ENCODE measurements around the gene NCL. TPM values are rescaled to one million over a fixed set of nuclear protein-coding genes. Genes with fewer than 3 reads are reported as not detected.
"Not testable (repeated sequence)": the region's sequence is repeated elsewhere in the genome, so short reads cannot be mapped to it uniquely, and the experiment has no call there.

The NCL gene
- total RNA-seq, 4 donors from 2014 or later, result 104 to 220 (median 175) TPM

DNA sequence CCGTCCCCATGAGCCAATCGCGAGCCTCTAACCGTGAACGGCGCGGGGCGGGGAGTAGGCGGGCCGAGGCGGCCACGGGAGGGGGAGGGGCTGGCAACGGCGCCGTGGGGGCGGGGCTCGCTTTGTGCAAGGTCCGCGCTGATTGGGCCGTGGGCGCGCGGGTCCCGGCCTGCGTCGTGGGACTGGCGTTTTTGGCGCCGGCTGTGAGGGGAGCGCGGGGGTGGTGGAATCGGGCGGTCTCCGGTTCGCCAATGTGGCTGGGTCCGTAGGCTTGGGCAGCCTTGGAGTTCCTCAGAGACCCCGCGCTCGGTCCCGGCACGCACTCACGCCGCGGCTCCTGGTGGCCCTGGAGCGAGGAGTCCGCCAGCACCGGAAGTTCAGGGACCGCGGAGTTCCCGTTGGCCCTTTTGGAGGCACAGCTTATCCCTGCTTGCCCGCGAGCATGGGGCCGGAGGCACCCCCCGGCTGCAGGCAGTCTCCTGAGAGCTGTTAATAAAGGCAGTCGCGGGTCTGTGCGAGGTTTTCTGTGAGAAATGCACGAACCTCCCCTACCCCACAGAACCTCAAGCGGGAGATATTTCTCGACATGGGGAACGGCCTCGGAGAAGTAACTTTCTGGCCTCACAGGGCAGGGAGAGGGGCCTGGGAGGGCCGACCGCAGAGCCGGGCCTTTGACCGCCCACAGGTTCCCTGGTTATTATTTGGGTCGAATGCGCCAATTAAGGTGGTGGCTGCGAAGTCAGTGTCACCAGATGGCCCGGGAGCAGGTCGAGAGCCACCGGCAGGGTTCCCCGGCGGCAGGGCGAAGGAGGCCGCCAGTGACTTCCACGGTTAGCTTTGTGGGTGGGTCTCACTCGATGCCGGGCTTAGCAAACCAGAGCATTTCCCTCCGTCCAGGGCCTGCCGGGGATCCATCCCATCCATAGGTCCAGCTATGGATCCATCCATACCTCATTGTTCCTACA lies 574 bp upstream of the NCL start:
- peaks cover 5 to 49% (median 26%) of the 10 kb centered on the region in 3 donors for H3K4me1 ChIP-seq
- 1 to 2% methylated on average over 13 to 16 of the region's 81 CpGs for WGBS, 2 donors
- H3K9me3 ChIP-seq, result no peaks in the 10 kb centered on the region
- DNase-seq, result peak; percentile 92
- intact Hi-C loops (cut with DNase I), result no loop called here
- H3K27me3 ChIP-seq, result no peaks in the 10 kb centered on the region
- peaks cover 18 to 33% (median 26%) of the 10 kb centered on the region in 3 donors for H3K36me3 ChIP-seq
- TF ChIP-seq POLR2A (IDR thresholded peaks at IDR 0.05), result peak in 1 of 4 donors; percentile 40
- TF ChIP-seq, protein P1, sequence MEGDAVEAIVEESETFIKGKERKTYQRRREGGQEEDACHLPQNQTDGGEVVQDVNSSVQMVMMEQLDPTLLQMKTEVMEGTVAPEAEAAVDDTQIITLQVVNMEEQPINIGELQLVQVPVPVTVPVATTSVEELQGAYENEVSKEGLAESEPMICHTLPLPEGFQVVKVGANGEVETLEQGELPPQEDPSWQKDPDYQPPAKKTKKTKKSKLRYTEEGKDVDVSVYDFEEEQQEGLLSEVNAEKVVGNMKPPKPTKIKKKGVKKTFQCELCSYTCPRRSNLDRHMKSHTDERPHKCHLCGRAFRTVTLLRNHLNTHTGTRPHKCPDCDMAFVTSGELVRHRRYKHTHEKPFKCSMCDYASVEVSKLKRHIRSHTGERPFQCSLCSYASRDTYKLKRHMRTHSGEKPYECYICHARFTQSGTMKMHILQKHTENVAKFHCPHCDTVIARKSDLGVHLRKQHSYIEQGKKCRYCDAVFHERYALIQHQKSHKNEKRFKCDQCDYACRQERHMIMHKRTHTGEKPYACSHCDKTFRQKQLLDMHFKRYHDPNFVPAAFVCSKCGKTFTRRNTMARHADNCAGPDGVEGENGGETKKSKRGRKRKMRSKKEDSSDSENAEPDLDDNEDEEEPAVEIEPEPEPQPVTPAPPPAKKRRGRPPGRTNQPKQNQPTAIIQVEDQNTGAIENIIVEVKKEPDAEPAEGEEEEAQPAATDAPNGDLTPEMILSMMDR (IDR thresholded peaks at IDR 0.05), result no peak
- peak overlapping the region; percentile 70 to 96 (median 83) for H3K4me3 ChIP-seq
- peak overlapping the region; percentile 91 to 99 (median 98) for H3K27ac ChIP-seq

DNA sequence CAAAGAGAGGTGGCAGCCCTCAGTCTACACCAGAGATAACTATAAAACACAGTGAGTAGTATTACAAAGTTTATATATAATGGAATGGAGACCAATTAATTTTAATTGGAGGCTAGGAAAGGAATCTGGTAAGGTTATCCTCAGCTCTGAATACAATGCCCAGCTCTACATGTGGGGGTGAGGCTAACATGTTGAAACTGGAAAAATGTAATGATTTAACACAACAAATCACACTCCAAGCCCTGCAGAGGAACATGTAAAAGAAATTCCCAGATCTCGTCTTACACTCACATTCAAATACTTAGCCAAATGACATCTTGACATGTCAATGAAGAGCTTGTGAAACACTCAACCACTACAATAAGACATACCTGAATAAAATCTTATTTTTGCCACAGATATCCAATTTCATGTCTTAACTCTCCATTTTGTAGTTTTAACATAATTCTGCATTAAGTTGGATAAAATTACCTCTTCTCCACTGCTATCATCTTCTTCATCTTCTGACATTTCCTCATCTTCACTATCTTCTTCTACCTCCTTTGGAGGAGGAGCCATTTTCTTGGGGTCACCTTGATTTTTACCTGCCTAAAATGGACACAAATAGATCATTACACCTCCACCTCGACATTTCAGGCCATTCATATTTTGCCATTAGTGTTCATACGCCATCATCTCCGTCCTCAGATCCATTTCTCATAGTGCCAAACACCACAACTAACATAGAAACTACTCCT lies 1.4 kb downstream of the NCL start:
- no peak for TF ChIP-seq POLR2A (IDR thresholded peaks at IDR 0.05)
- TF ChIP-seq, protein P1 (IDR thresholded peaks at IDR 0.05), result no peak
- Histone ChIP-seq H3K27me3 (no peaks in the 10 kb centered on the region), H3K4me3 (peak overlapping the region; percentile 70 to 96 (median 83)), H3K9me3 (no peaks in the 10 kb centered on the region), H3K36me3 (peaks cover 34 to 52% (median 46%) of the 10 kb centered on the region in 3 donors), H3K27ac (peak overlapping the region; percentile 91 to 99 (median 98)), H3K4me1 (peaks cover 5 to 59% (median 26%) of the 10 kb centered on the region in 3 donors)
- intact Hi-C loops (cut with DNase I), result no loop called here
- 3 to 5% methylated on average over 4 of the region's 4 CpGs for WGBS, 2 donors
- DNase-seq, result no peak

DNA sequence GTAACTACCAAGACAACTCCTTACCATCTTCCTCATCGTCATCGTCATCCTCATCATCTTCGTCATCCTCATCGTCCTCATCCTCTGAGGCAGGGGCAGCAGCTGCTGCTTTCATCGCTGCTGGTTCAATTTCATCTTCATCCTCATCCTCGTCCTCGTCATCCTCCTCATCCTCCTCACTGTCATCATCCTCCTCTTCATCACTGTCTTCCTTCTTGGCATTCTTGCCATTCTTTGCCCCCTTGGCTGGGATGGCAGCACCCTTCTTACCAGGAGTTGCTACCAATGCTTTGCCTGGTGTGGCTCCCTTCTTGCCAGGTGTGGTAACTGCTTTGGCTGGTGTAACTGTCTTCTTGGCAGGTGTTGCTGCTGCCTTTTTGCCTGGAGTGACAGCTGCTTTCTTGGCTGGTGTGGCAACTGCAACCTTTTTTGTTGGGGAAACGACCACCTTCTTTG lies 2.7 kb downstream of the NCL start:
- WGBS, 2 donors, result 76 to 78% methylated on average over 8 of the region's 8 CpGs
- no peak for TF ChIP-seq POLR2A (IDR thresholded peaks at IDR 0.05)
- TF ChIP-seq, protein P1 (IDR thresholded peaks at IDR 0.05), result no peak
- intact Hi-C loops (cut with DNase I), result no loop called here
- H3K27me3 ChIP-seq, result no peaks in the 10 kb centered on the region
- DNase-seq, result no peak
- H3K27ac ChIP-seq, result no peak overlapping the region
- H3K36me3 ChIP-seq, result peaks cover 44 to 66% (median 59%) of the 10 kb centered on the region in 3 donors
- no peak overlapping the region for H3K4me3 ChIP-seq
- H3K9me3 ChIP-seq, result no peaks in the 10 kb centered on the region
- peaks cover 5 to 61% (median 26%) of the 10 kb centered on the region in 3 donors for H3K4me1 ChIP-seq

DNA sequence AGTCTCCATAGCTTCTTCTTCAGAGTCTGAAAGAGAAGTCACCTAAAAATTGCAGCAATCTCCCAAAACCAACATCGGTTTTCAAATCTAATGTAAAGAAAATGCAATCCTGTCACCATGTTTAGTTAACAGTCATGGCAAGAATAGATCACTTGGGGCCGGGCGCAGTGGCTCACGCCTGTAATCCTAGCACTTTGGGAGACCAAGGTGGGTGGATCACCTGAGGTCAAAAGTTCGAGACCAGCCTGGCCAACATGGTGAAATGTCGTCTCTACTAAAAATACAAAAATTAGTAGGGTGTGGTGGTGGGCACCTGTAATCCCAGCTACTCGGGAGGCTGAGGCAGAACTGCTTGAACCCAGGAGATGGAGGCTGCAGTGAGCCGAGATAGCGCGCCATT lies 3.4 kb downstream of the NCL start:
- intact Hi-C loops (cut with DNase I); H3K4me3 ChIP-seq; H3K9me3 ChIP-seq; DNase-seq; H3K27ac ChIP-seq; H3K27me3 ChIP-seq: not testable (repeated sequence)
- H3K4me1 ChIP-seq, result peaks cover 5 to 61% (median 26%) of the 10 kb centered on the region in 3 donors
- peaks cover 51 to 73% (median 66%) of the 10 kb centered on the region in 3 donors for H3K36me3 ChIP-seq
- WGBS, 2 donors, result 76 to 84% methylated on average over 10 of the region's 10 CpGs

DNA sequence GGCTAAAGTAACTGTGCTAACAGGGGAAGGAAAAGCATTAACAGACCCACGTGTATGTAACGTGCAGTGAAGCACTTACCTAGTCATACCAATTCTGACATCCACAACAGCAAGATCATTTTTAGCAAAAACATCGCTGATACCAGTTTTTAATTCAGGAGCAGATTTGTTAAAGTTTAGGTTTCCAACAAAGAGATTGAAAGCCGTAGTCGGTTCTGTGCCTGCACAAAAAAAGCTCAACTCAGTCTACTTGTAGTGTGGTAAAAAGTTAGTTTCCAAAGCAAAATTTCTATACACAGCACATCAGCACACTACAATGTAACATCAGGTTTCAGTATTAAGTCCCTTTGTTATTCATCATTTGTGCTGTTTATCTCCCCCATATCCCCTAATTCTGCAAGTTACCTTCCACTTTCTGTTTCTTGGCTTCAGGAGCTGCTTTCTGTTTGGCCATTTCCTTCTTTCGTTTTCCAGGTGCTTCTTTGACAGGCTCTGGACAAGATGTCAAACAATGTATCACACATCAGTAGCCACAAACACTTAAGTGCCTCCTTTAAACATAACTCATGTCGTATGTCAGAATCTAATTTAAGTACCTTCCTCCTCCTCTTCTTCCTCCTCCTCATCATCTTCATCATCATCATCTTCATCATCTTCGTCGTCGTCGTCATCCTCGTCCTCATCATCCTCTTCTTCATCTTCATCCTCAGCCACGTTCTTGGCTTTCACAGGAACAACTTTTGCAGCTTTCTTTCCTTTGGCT lies 4.0 kb downstream of the NCL start:
- Histone ChIP-seq H3K36me3 (peaks cover 57 to 79% (median 72%) of the 10 kb centered on the region in 3 donors), H3K27ac (no peak overlapping the region), H3K4me3 (no peak overlapping the region), H3K9me3 (no peaks in the 10 kb centered on the region), H3K27me3 (no peaks in the 10 kb centered on the region), H3K4me1 (peaks cover 2 to 55% (median 22%) of the 10 kb centered on the region in 3 donors)
- no peak for DNase-seq
- intact Hi-C loops (cut with DNase I), result no loop called here
- WGBS, 2 donors, result 67 to 72% methylated on average over 13 of the region's 13 CpGs
- TF ChIP-seq POLR2A (IDR thresholded peaks at IDR 0.05), result no peak
- TF ChIP-seq, protein P1 (IDR thresholded peaks at IDR 0.05), result no peak

All from esophagus squamous epithelium (tissue), 5 donors.